Panc1 (cell line): ENCODE measurements around the gene PTPRK. TPM values are rescaled to one million over a fixed set of nuclear protein-coding genes. Genes with fewer than 3 reads are reported as not detected.

Experiments used
- ATAC-seq: fragments of 200-7000 bp; cut with Tn5 transposase; 2 replicates; pipeline ENCODE4 v1.9.1; 2020; ENCODE audit warnings: mild to moderate bottlenecking, moderate library complexity
- BruUV-seq: library from RNA; stranded (reverse); fragments of 400-500 nt; replicated peaks from 2 replicates; lab custom pipeline; 2021; lab: Mats Ljungman, UMichigan
- CTCF ChIA-PET: fragments of 300-600 bp; sonication (Branson Sonifier 250); formaldehyde crosslinking; loops from one replicate; lab custom pipeline; 2022; ENCODE audit warnings: antibody characterized with exemption; lab: Charles Lee
- POLR2A ChIA-PET: fragments of 300-600 bp; sonication (Branson Sonifier 250); formaldehyde crosslinking; loops from one replicate; lab custom pipeline; 2022; ENCODE audit warnings: antibody characterized with exemption; lab: Charles Lee
- DNase-seq: peaks from one replicate; pipeline ENCODE4 v3.0.0-alpha.2; 2010; ENCODE audit warnings: low read depth, low spot score
- H3K27ac ChIP-seq: 2 replicates; pipeline ENCODE4 v1.5.1; 2011; ENCODE audit warnings: mild to moderate bottlenecking, low read length, inconsistent platforms
- H3K27me3 ChIP-seq: fragments of 200-500 bp; sonication (Bioruptor generic); 2 replicates; pipeline ENCODE4 v1.6.0; 2014; ENCODE audit warnings: low read length, inconsistent platforms; ENCODE audit not compliant: control insufficient read depth, insufficient read depth
- H3K36me3 ChIP-seq: fragments of 200-500 bp; sonication (Bioruptor generic); 2 replicates; pipeline ENCODE4 v1.5.1; 2014; ENCODE audit warnings: inconsistent platforms, mild to moderate bottlenecking, low read length, moderate library complexity; ENCODE audit not compliant: control insufficient read depth, insufficient read depth
- H3K4me1 ChIP-seq: 2 replicates; pipeline ENCODE4 v1.5.1; 2011; ENCODE audit warnings: inconsistent platforms, mild to moderate bottlenecking, low read length, moderate library complexity; ENCODE audit not compliant: control insufficient read depth, insufficient read depth
- H3K4me3 ChIP-seq, 2 experiments: 2 replicates each; pipeline ENCODE4 v1.5.1; 2011 to 2012; ENCODE audit warnings: low read depth in 2 of 2, low read length in 2 of 2, mild to moderate bottlenecking in 2 of 2, inconsistent platforms in 1 of 2, moderate library complexity in 1 of 2
- H3K9me3 ChIP-seq: fragments of 200-500 bp; sonication (Bioruptor generic); 2 replicates; pipeline ENCODE4 v1.5.1; 2014; ENCODE audit warnings: low read depth, mild to moderate bottlenecking, inconsistent platforms, low read length, moderate library complexity; ENCODE audit not compliant: control insufficient read depth, insufficient read depth
- POLR2AphosphoS5 ChIP-seq: IDR thresholded peaks from 2 replicates; pipeline ENCODE4 v1.6.1; 2012; ENCODE audit warnings: mild to moderate bottlenecking, low read depth, low read length, moderate library complexity
- SIN3A ChIP-seq: IDR thresholded peaks from 2 replicates; pipeline ENCODE4 v1.6.1; 2012; ENCODE audit warnings: low read depth, mild to moderate bottlenecking, low read length, moderate library complexity, borderline replicate concordance; ENCODE audit not compliant: insufficient read depth
- TCF7L2 ChIP-seq: IDR thresholded peaks from 2 replicates; pipeline ENCODE4 v1.6.1; 2011; ENCODE audit warnings: mild to moderate bottlenecking, low read depth, low read length, inconsistent platforms
- in situ Hi-C: cut with HindIII; loops from 2 replicates; pipeline ENCODE4 v1.10.0; 2016; ENCODE audit warnings: low sequenced_read_pairs, low pct_unique_long_range_greater_than_20kb
- intact Hi-C: fragments of 100-400 bp; cut with micrococcal nuclease; formaldehyde crosslinking; loops from one replicate; pipeline ENCODE4 v1.10.0; 2022; ENCODE audit not compliant: unreplicated experiment
- total RNA-seq: library from RNA; stranded (reverse); gene quantifications from one replicate; pipeline ENCODE4 v1.2.1, GENCODE V29; 2021; ENCODE audit not compliant: unreplicated experiment
- TF ChIP-seq, protein P1 (sequence below), 2 experiments: IDR thresholded peaks; 2 replicates each; pipeline ENCODE4 v1.6.1; 2011 to 2012; ENCODE audit warnings: low read depth in 2 of 2, control low read depth in 1 of 2, low read length in 1 of 2, mild to moderate bottlenecking in 1 of 2, moderate library complexity in 1 of 2; ENCODE audit not compliant: insufficient read depth in 1 of 2
- TF ChIP-seq, protein P2 (sequence below): fragments of 450-650 bp; IDR thresholded peaks from 2 replicates; pipeline ENCODE4 v1.5.1; 2017; ENCODE audit warnings: mild to moderate bottlenecking

PTPRK gene
- total RNA-seq, 1 experiment from 2014 or later = 61.8 TPM

GRCh38 chr6:128230267-128230989 lies 290.0 kb downstream of the PTPRK start:
- in situ Hi-C loops = no loop called here

GRCh38 chr6:128225612-128226011 lies 294.8 kb downstream of the PTPRK start:
- Histone ChIP-seq H3K4me1 (no peaks in the 10 kb centered on the region), H3K27me3 (no peaks in the 10 kb centered on the region), H3K27ac (no peak overlapping the region), H3K4me3 (no peak overlapping the region), H3K9me3 (no peaks in the 10 kb centered on the region), H3K36me3 (no peaks in the 10 kb centered on the region)
- intact Hi-C loops = no loop called here
- POLR2A ChIA-PET = no interaction called here
- TF ChIP-seq, protein P1, sequence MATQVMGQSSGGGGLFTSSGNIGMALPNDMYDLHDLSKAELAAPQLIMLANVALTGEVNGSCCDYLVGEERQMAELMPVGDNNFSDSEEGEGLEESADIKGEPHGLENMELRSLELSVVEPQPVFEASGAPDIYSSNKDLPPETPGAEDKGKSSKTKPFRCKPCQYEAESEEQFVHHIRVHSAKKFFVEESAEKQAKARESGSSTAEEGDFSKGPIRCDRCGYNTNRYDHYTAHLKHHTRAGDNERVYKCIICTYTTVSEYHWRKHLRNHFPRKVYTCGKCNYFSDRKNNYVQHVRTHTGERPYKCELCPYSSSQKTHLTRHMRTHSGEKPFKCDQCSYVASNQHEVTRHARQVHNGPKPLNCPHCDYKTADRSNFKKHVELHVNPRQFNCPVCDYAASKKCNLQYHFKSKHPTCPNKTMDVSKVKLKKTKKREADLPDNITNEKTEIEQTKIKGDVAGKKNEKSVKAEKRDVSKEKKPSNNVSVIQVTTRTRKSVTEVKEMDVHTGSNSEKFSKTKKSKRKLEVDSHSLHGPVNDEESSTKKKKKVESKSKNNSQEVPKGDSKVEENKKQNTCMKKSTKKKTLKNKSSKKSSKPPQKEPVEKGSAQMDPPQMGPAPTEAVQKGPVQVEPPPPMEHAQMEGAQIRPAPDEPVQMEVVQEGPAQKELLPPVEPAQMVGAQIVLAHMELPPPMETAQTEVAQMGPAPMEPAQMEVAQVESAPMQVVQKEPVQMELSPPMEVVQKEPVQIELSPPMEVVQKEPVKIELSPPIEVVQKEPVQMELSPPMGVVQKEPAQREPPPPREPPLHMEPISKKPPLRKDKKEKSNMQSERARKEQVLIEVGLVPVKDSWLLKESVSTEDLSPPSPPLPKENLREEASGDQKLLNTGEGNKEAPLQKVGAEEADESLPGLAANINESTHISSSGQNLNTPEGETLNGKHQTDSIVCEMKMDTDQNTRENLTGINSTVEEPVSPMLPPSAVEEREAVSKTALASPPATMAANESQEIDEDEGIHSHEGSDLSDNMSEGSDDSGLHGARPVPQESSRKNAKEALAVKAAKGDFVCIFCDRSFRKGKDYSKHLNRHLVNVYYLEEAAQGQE (IDR thresholded peaks at IDR 0.05; ENCODE audit: insufficient read depth in 1 of 2, low read depth in 2 of 2, low read length in 1 of 2) = no peak
- TF ChIP-seq TCF7L2 (no peak), SIN3A (no peak), POLR2AphosphoS5 (no peak)
- TF ChIP-seq, protein P2, sequence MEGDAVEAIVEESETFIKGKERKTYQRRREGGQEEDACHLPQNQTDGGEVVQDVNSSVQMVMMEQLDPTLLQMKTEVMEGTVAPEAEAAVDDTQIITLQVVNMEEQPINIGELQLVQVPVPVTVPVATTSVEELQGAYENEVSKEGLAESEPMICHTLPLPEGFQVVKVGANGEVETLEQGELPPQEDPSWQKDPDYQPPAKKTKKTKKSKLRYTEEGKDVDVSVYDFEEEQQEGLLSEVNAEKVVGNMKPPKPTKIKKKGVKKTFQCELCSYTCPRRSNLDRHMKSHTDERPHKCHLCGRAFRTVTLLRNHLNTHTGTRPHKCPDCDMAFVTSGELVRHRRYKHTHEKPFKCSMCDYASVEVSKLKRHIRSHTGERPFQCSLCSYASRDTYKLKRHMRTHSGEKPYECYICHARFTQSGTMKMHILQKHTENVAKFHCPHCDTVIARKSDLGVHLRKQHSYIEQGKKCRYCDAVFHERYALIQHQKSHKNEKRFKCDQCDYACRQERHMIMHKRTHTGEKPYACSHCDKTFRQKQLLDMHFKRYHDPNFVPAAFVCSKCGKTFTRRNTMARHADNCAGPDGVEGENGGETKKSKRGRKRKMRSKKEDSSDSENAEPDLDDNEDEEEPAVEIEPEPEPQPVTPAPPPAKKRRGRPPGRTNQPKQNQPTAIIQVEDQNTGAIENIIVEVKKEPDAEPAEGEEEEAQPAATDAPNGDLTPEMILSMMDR = no peak
- in situ Hi-C loops = no loop called here
- DNase-seq (no peak), ATAC-seq (no peak)
- BruUV-seq = no TSS peak
- CTCF ChIA-PET = no interaction called here

More at GRCh38 chr6:128230267-128230989, 290.0 kb downstream of the PTPRK start:
- intact Hi-C loops = no loop called here
- H3K4me3 ChIP-seq = no peak overlapping the region
- H3K4me1 ChIP-seq = no peaks in the 10 kb centered on the region
- no peaks in the 10 kb centered on the region for H3K9me3 ChIP-seq
- ChIA-PET CTCF (no interaction called here), POLR2A (no interaction called here)
- no peak overlapping the region for H3K27ac ChIP-seq
- TF ChIP-seq SIN3A (no peak), TCF7L2 (no peak), POLR2AphosphoS5 (no peak)
- TF ChIP-seq, protein P2 = no peak
- TF ChIP-seq, protein P1 (IDR thresholded peaks at IDR 0.05; ENCODE audit: insufficient read depth in 1 of 2, low read depth in 2 of 2, low read length in 1 of 2) = no peak
- BruUV-seq = no TSS peak
- DNase-seq (no peak), ATAC-seq (no peak)
- H3K36me3 ChIP-seq = no peaks in the 10 kb centered on the region; the same call in 1 of the 2 replicates
- no peaks in the 10 kb centered on the region for H3K27me3 ChIP-seq
